ENCODE measurements around the gene CPNE7.

DNA sequence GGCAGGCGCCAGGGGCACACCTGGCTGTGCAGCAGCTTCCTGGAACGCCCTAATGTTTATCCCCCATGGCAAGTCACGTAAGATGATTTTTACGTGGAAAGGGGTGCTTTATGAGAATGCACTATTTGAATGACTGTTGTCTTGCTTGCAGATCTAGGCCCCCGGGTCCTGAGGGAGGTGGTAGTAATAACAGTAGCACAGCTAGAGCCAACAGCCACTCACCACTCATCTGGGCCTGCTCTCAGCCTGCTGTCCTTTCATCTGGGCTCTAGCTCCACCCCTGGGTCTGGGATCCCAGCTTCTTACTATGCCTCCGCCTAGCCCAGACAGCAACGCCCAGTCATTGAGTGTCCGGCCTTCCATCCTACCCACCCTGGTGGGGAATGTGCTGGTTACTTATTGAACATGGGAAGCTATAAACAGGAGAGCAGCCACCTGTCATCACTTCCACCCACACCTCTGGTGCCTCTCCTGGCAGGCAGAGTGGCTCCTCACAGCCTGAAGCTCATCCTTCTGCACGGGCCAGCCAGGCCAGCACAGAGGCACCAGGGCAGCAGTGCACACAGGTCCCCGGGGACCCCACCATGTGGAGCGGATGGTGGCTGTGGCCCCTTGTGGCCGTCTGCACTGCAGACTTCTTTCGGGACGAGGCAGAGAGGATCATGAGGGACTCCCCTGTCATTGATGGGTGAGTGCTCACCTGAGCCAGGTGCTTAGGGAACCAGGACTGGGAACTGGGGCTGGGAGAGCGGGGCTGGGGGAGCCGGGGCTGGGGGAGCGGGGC, 54.5 kb downstream of the CPNE7 start:
- no peak for TF ChIP-seq POLR2AphosphoS5 (IDR thresholded peaks at IDR 0.05; ENCODE audit: low read depth, low read length)
- TF ChIP-seq, protein P1, sequence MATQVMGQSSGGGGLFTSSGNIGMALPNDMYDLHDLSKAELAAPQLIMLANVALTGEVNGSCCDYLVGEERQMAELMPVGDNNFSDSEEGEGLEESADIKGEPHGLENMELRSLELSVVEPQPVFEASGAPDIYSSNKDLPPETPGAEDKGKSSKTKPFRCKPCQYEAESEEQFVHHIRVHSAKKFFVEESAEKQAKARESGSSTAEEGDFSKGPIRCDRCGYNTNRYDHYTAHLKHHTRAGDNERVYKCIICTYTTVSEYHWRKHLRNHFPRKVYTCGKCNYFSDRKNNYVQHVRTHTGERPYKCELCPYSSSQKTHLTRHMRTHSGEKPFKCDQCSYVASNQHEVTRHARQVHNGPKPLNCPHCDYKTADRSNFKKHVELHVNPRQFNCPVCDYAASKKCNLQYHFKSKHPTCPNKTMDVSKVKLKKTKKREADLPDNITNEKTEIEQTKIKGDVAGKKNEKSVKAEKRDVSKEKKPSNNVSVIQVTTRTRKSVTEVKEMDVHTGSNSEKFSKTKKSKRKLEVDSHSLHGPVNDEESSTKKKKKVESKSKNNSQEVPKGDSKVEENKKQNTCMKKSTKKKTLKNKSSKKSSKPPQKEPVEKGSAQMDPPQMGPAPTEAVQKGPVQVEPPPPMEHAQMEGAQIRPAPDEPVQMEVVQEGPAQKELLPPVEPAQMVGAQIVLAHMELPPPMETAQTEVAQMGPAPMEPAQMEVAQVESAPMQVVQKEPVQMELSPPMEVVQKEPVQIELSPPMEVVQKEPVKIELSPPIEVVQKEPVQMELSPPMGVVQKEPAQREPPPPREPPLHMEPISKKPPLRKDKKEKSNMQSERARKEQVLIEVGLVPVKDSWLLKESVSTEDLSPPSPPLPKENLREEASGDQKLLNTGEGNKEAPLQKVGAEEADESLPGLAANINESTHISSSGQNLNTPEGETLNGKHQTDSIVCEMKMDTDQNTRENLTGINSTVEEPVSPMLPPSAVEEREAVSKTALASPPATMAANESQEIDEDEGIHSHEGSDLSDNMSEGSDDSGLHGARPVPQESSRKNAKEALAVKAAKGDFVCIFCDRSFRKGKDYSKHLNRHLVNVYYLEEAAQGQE (IDR thresholded peaks at IDR 0.05; ENCODE audit: insufficient read depth in 1 of 2, low read depth in 2 of 2, low read length in 2 of 2) = no peak
- no peak for TF ChIP-seq SIN3A (IDR thresholded peaks at IDR 0.05; ENCODE audit: borderline replicate concordance, insufficient read depth, low read length)
- no peak for TF ChIP-seq TAF1 (IDR thresholded peaks at IDR 0.05; ENCODE audit: borderline replicate concordance, insufficient read depth, low read length)
- no peak for TF ChIP-seq FOXP2 (optimal IDR thresholded peaks at IDR 0.05; ENCODE audit: borderline replicate concordance, extremely low read depth, extremely low read length, insufficient read depth)

All from PFSK-1 (cell line).